NOMO-1 treated with dmso at 0.1 percent for 144 hours (cell line): Measurements from ENCODE around the gene NHSL2.
A peak's percentile ranks its signal among the peaks of the same experiment; 100 is the strongest.

Experiments used
- DNase-seq: peaks from one replicate; lab custom pipeline; 2025; ENCODE audit not compliant: unreplicated experiment; lab: John Stamatoyannopoulos, UW

The NHSL2 gene

GRCh38 chrX:72016881-72017783 is 106.5 kb downstream of the NHSL2 start:
- DNase-seq = no peak

- DNase-seq = peak; percentile 69
Observed at GRCh38 chrX:72018277-72019112, 107.8 kb downstream of the NHSL2 start.

GRCh38 chrX:72019487-72019886 is 108.8 kb downstream of the NHSL2 start:
- no peak for DNase-seq

GRCh38 chrX:72020204-72020603 is 109.6 kb downstream of the NHSL2 start:
- no peak for DNase-seq

GRCh38 chrX:72020788-72021187 is 110.1 kb downstream of the NHSL2 start:
- no peak for DNase-seq

GRCh38 chrX:72021975-72022374 is 111.3 kb downstream of the NHSL2 start:
- DNase-seq = no peak

- DNase-seq = no peak
Observed at GRCh38 chrX:72023071-72023470, 112.4 kb downstream of the NHSL2 start.

GRCh38 chrX:72025236-72025770 is 114.7 kb downstream of the NHSL2 start:
- DNase-seq = no peak

GRCh38 chrX:72026341-72027023 is 115.8 kb downstream of the NHSL2 start:
- DNase-seq = no peak

- DNase-seq = no peak
Observed at GRCh38 chrX:72027024-72027913, 116.6 kb downstream of the NHSL2 start.

- DNase-seq = no peak
Observed at GRCh38 chrX:72027914-72028307, 117.3 kb downstream of the NHSL2 start.

GRCh38 chrX:72028701-72029470 is 118.2 kb downstream of the NHSL2 start:
- DNase-seq = no peak

- no peak for DNase-seq
Observed at GRCh38 chrX:72029483-72030411, 119.1 kb downstream of the NHSL2 start.

GRCh38 chrX:72030431-72030830 is 119.8 kb downstream of the NHSL2 start:
- no peak for DNase-seq

- no peak for DNase-seq
Observed at GRCh38 chrX:72031118-72031517, 120.5 kb downstream of the NHSL2 start.

GRCh38 chrX:72031634-72032033 is 121.0 kb downstream of the NHSL2 start:
- peak; percentile 7 for DNase-seq

- no peak for DNase-seq
Observed at GRCh38 chrX:72037601-72038000, 127.0 kb downstream of the NHSL2 start.

GRCh38 chrX:72038016-72038415 is 127.4 kb downstream of the NHSL2 start:
- no peak for DNase-seq
